ENCODE measurements around the gene TMEM158. TPM values are rescaled to one million over a fixed set of nuclear protein-coding genes. Genes with fewer than 3 reads are reported as not detected.
A peak's percentile ranks its signal among the peaks of the same experiment; 100 is the strongest.

Gene TMEM158
- total RNA-seq, 1 experiment from 2014 or later = 25.8 TPM

GRCh38 chr3:45239254-45239653 lies 13.2 kb upstream of the TMEM158 start:
- Histone ChIP-seq H3K27ac (ENCODE audit: low read depth, low read length) (no peak overlapping the region), H3K9ac (ENCODE audit: low read length) (no peak overlapping the region), H3K4me2 (ENCODE audit: low read length) (no peak overlapping the region), H3K79me2 (ENCODE audit: insufficient read depth, low read length) (no peaks in the 10 kb centered on the region), H3K4me3 (replicated peaks in 1 of 2; ENCODE audit: low read depth in 1 of 2, low read length in 2 of 2) (no peak overlapping the region), H3K4me1 (ENCODE audit: control insufficient read depth in 1 of 2, insufficient read depth in 2 of 2, low read length in 2 of 2) (no peaks in the 10 kb centered on the region), H3K27me3 (ENCODE audit: insufficient read depth, low read length) (no peaks in the 10 kb centered on the region), H3K9me2 (ENCODE audit: insufficient read depth) (no peaks in the 10 kb centered on the region), H4K20me1 (ENCODE audit: insufficient read depth) (no peaks in the 10 kb centered on the region), H2AFZ (ENCODE audit: low read depth, low read length, poor library complexity, severe bottlenecking) (no peak overlapping the region), H3K36me3 (ENCODE audit: control insufficient read depth in 1 of 2, insufficient read depth in 2 of 2, low read length in 2 of 2) (no peaks in the 10 kb centered on the region), H3K9me3 (ENCODE audit: control insufficient read depth in 1 of 2, insufficient read depth in 1 of 2, low read depth in 1 of 2, low read length in 2 of 2) (no peaks in the 10 kb centered on the region)
- RAD21 ChIA-PET (ENCODE audit: low non-redundant PET in 1 of 2, low total read pairs in 2 of 2, uncharacterized antibody in 2 of 2, unreplicated experiment in 2 of 2) = no interaction called here
- intact Hi-C loops (cut with micrococcal nuclease) = no loop called here
- BruUV-seq (replicated peaks) = no TSS peak
- ATAC-seq (no peak), DNase-seq (ENCODE audit: low read depth, low spot score) (no peak)
- CTCF ChIA-PET = no interaction called here
- POLR2A ChIA-PET = no interaction called here
- TF ChIP-seq EZH2phosphoT487 (IDR thresholded peaks at IDR 0.05; ENCODE audit: borderline replicate concordance) (no peak), FOSL1 (IDR thresholded peaks at IDR 0.05; ENCODE audit: low read depth) (no peak)

- no peaks in the 10 kb centered on the region for H3K27me3 ChIP-seq (ENCODE audit: insufficient read depth, low read length)
- H3K36me3 ChIP-seq (ENCODE audit: control insufficient read depth in 1 of 2, insufficient read depth in 2 of 2, low read length in 2 of 2) = no peaks in the 10 kb centered on the region
- peak overlapping the region; percentile 44 for H2AFZ ChIP-seq (ENCODE audit: low read depth, low read length, poor library complexity, severe bottlenecking)
- ChIA-PET RAD21 (ENCODE audit: low non-redundant PET in 1 of 2, low total read pairs in 2 of 2, uncharacterized antibody in 2 of 2, unreplicated experiment in 2 of 2) (no interaction called here), POLR2A (no interaction called here), CTCF (no interaction called here)
- H3K4me3 ChIP-seq (replicated peaks in 1 of 2; ENCODE audit: low read depth in 1 of 2, low read length in 2 of 2) = no peak overlapping the region
- no peak overlapping the region for H3K4me2 ChIP-seq (ENCODE audit: low read length)
- DNase-seq (ENCODE audit: low read depth, low spot score) = no peak
- intact Hi-C loops (cut with micrococcal nuclease) = no loop called here
- no peaks in the 10 kb centered on the region for H4K20me1 ChIP-seq (ENCODE audit: insufficient read depth)
- BruUV-seq (replicated peaks) = no TSS peak
- H3K9me3 ChIP-seq (ENCODE audit: control insufficient read depth in 1 of 2, insufficient read depth in 1 of 2, low read depth in 1 of 2, low read length in 2 of 2) = no peaks in the 10 kb centered on the region
- H3K9ac ChIP-seq (ENCODE audit: low read length) = no peak overlapping the region
- peak; percentile 54 for ATAC-seq
- no peaks in the 10 kb centered on the region for H3K4me1 ChIP-seq (ENCODE audit: control insufficient read depth in 1 of 2, insufficient read depth in 2 of 2, low read length in 2 of 2)
- H3K9me2 ChIP-seq (ENCODE audit: insufficient read depth) = no peaks in the 10 kb centered on the region
- H3K79me2 ChIP-seq (ENCODE audit: insufficient read depth, low read length) = no peaks in the 10 kb centered on the region
- H3K27ac ChIP-seq (ENCODE audit: low read depth, low read length) = no peak overlapping the region
- TF ChIP-seq CBX3 (IDR thresholded peaks at IDR 0.05; ENCODE audit: low read depth) = no peak
- no peak for TF ChIP-seq REST (IDR thresholded peaks at IDR 0.05; ENCODE audit: low read depth)
- no peak for TF ChIP-seq JUND (IDR thresholded peaks at IDR 0.05)
- no peak for TF ChIP-seq EGR1 (IDR thresholded peaks at IDR 0.05; ENCODE audit: low read depth)
- TF ChIP-seq ZNF274 (IDR thresholded peaks at IDR 0.05; ENCODE audit: low read depth, low read length) = no peak
- no peak for TF ChIP-seq ZBTB33 (IDR thresholded peaks at IDR 0.05; ENCODE audit: extremely low read depth, insufficient replicate concordance, low read length)
- no peak for TF ChIP-seq CTCF (IDR thresholded peaks at IDR 0.05 in 2 of 3, conservative IDR thresholded peaks at IDR 0.05 in 1 of 3; ENCODE audit: borderline replicate concordance in 1 of 3, insufficient read depth in 1 of 3, low read depth in 2 of 3, low read length in 2 of 3)
- no peak for TF ChIP-seq MAX (IDR thresholded peaks at IDR 0.05)
- no peak for TF ChIP-seq SP1 (IDR thresholded peaks at IDR 0.05; ENCODE audit: low read depth)
- TF ChIP-seq ELF1 (IDR thresholded peaks at IDR 0.05; ENCODE audit: borderline replicate concordance, low read depth) = no peak
- TF ChIP-seq TCF7L2 (IDR thresholded peaks at IDR 0.05; ENCODE audit: borderline replicate concordance, extremely low read depth, insufficient read depth, insufficient read length) = no peak
- no peak for TF ChIP-seq SRF (IDR thresholded peaks at IDR 0.05; ENCODE audit: low read depth)
Measured at GRCh38 chr3:45236964-45237363, 10.9 kb upstream of the TMEM158 start.

All from HCT116 (cell line).